Measurements from ENCODE around the gene TCF4. TPM values are rescaled to one million over a fixed set of nuclear protein-coding genes. Genes with fewer than 3 reads are reported as not detected.
A peak's percentile ranks its signal among the peaks of the same experiment; 100 is the strongest.

TCF4 gene
- total and polyA plus RNA-seq, 2 experiments from 2014 or later = 77.7 to 89.2 TPM

- Mint-ChIP-seq H3K27ac (no peak overlapping the region), H3K4me1 (peaks cover 80% of the 10 kb centered on the region), H3K27me3 (ENCODE audit: insufficient read depth, low read depth, poor library complexity) (peaks cover 11% of the 10 kb centered on the region), H3K36me3 (ENCODE audit: low read depth) (peaks cover 2% of the 10 kb centered on the region; the same call in 2 of the 3 replicates), H3K9me3 (no peaks in the 10 kb centered on the region), H3K4me3 (no peak overlapping the region)
- Histone ChIP-seq H3K27me3 (ENCODE audit: insufficient read depth) (no peaks in the 10 kb centered on the region), H2AFZ (no peak overlapping the region), H3K9me2 (ENCODE audit: insufficient read depth) (peaks cover 5% of the 10 kb centered on the region), H3K4me1 (ENCODE audit: insufficient read depth) (peaks cover 62% of the 10 kb centered on the region), H3F3A (replicated peaks; ENCODE audit: low read depth) (no peaks in the 10 kb centered on the region), H3K27ac (ENCODE audit: low read depth) (no peak overlapping the region), H3K4me2 (peak overlapping the region; percentile 7; the same call in 1 of the 2 replicates), H3K79me2 (replicated peaks; ENCODE audit: insufficient read depth) (peaks cover 99% of the 10 kb centered on the region), H4K20me1 (replicated peaks; ENCODE audit: insufficient read depth) (no peaks in the 10 kb centered on the region), H3K4me3 (no peak overlapping the region), H3K36me3 (ENCODE audit: insufficient read depth) (no peaks in the 10 kb centered on the region)
- no peak for TF ChIP-seq NANOG (IDR thresholded peaks at IDR 0.05; ENCODE audit: borderline replicate concordance)
- TF ChIP-seq EZH2phosphoT487 (IDR thresholded peaks at IDR 0.05; ENCODE audit: unreplicated experiment) = no peak
- no peak for TF ChIP-seq REST (IDR thresholded peaks at IDR 0.05; ENCODE audit: unreplicated experiment)
- peak in 1 of 2 experiments; percentile 23; a peak in 1 of 4 replicates for TF ChIP-seq CTCF (conservative IDR thresholded peaks at IDR 0.05; ENCODE audit: low read depth in 2 of 2)
- no peak for TF ChIP-seq POLR2AphosphoS5 (IDR thresholded peaks at IDR 0.05; ENCODE audit: low read depth)
- ATAC-seq = peak; percentile 61
- DNase-seq (ENCODE audit: low spot score) = no peak
These were observed 162.3 kb downstream of the TCF4 start for GRCh38 chr18:55425698-55426097.

- H3K79me2 ChIP-seq (replicated peaks; ENCODE audit: insufficient read depth) = peaks cover 90% of the 10 kb centered on the region
- H3F3A ChIP-seq (replicated peaks; ENCODE audit: low read depth) = no peaks in the 10 kb centered on the region
- no peaks in the 10 kb centered on the region for H3K27me3 ChIP-seq (ENCODE audit: insufficient read depth)
- 0 out of 3 replicates have a peak overlapping the region, but pooled peaks have one; percentile 5 for H3K4me3 Mint-ChIP-seq
- H3K27me3 Mint-ChIP-seq (ENCODE audit: insufficient read depth, low read depth, poor library complexity) = peaks cover 11% of the 10 kb centered on the region
- peak overlapping the region; percentile 42; the same call in 1 of the 2 replicates for H3K27ac Mint-ChIP-seq
- no peak overlapping the region for H3K4me3 ChIP-seq
- H3K4me1 Mint-ChIP-seq = peaks cover 88% of the 10 kb centered on the region
- no peak overlapping the region for H2AFZ ChIP-seq
- ATAC-seq = no peak
- no peak overlapping the region for H3K27ac ChIP-seq (ENCODE audit: low read depth)
- H3K4me2 ChIP-seq = peak overlapping the region; percentile 61
- no peaks in the 10 kb centered on the region for H4K20me1 ChIP-seq (replicated peaks; ENCODE audit: insufficient read depth)
- DNase-seq (ENCODE audit: low spot score) = no peak
- no peaks in the 10 kb centered on the region for H3K36me3 Mint-ChIP-seq (ENCODE audit: low read depth)
- no peaks in the 10 kb centered on the region for H3K9me3 Mint-ChIP-seq
- no peaks in the 10 kb centered on the region for H3K36me3 ChIP-seq (ENCODE audit: insufficient read depth)
- H3K9me2 ChIP-seq (ENCODE audit: insufficient read depth) = peaks cover 3% of the 10 kb centered on the region; the same call in 1 of the 2 replicates
- H3K4me1 ChIP-seq (ENCODE audit: insufficient read depth) = peaks cover 85% of the 10 kb centered on the region
- TF ChIP-seq ZNF331 (CRISPR knock-in tag; IDR thresholded peaks at IDR 0.05; ENCODE audit: low read depth) (no peak), STAT1 (IDR thresholded peaks at IDR 0.05; ENCODE audit: unreplicated experiment) (no peak), ZNF114 (CRISPR knock-in tag; IDR thresholded peaks at IDR 0.05) (no peak), NANOG (IDR thresholded peaks at IDR 0.05; ENCODE audit: borderline replicate concordance) (no peak), POLR2AphosphoS5 (IDR thresholded peaks at IDR 0.05; ENCODE audit: low read depth) (no peak), REST (IDR thresholded peaks at IDR 0.05; ENCODE audit: unreplicated experiment) (no peak)
These were observed 165.4 kb downstream of the TCF4 start for GRCh38 chr18:55422456-55423180.

Data from GM23338 (cell line).